GM23338 (cell line): ENCODE data around the gene PDZK1IP1. TPM values are rescaled to one million over a fixed set of nuclear protein-coding genes. Genes with fewer than 3 reads are reported as not detected.
A peak's percentile ranks its signal among the peaks of the same experiment; 100 is the strongest.

Source experiments
- ATAC-seq: fragments of 200-7000 bp; cut with Tn5 transposase; 3 replicates; pipeline ENCODE4 v1.9.1; 2020
- DNase-seq: peaks from one replicate; pipeline ENCODE4 v3.0.0-alpha.2; 2015; ENCODE audit warnings: low spot score
- H2AFZ ChIP-seq: fragments of 200-600 bp; sonication (generic); 2 replicates; pipeline ENCODE4 v1.8.0; 2016; ENCODE audit warnings: antibody characterized with exemption, mild to moderate bottlenecking, moderate library complexity
- H3F3A ChIP-seq: fragments of 200-600 bp; sonication (generic); replicated peaks from 2 replicates; pipeline ENCODE4 v1.8.0; 2017; ENCODE audit warnings: antibody characterized with exemption, mixed run types, low read depth
- H3K27ac ChIP-seq: fragments of 200-600 bp; sonication (generic); 2 replicates; pipeline ENCODE4 v1.6.1; 2016; ENCODE audit warnings: low read depth
- H3K27me3 ChIP-seq: fragments of 200-600 bp; sonication (generic); 2 replicates; pipeline ENCODE4 v1.8.0; 2016; ENCODE audit warnings: mild to moderate bottlenecking, mixed run types, moderate library complexity; ENCODE audit not compliant: insufficient read depth
- H3K36me3 ChIP-seq: fragments of 200-600 bp; sonication (generic); 2 replicates; pipeline ENCODE4 v1.8.0; 2016; ENCODE audit warnings: mild to moderate bottlenecking; ENCODE audit not compliant: insufficient read depth
- H3K4me1 ChIP-seq: fragments of 200-600 bp; sonication (generic); 2 replicates; pipeline ENCODE4 v1.8.0; 2016; ENCODE audit warnings: mild to moderate bottlenecking, moderate library complexity; ENCODE audit not compliant: insufficient read depth
- H3K4me2 ChIP-seq: fragments of 200-600 bp; sonication (generic); 2 replicates; pipeline ENCODE4 v1.7.1; 2017; ENCODE audit warnings: mixed run types
- H3K4me3 ChIP-seq: fragments of 200-600 bp; sonication (generic); 2 replicates; pipeline ENCODE4 v1.6.1; 2016; ENCODE audit warnings: mixed run types
- H3K79me2 ChIP-seq: fragments of 200-600 bp; sonication (generic); replicated peaks from 2 replicates; pipeline ENCODE4 v1.8.0; 2017; ENCODE audit warnings: mild to moderate bottlenecking; ENCODE audit not compliant: insufficient read depth
- H3K9me2 ChIP-seq: fragments of 200-600 bp; sonication (generic); 2 replicates; pipeline ENCODE4 v1.8.0; 2017; ENCODE audit not compliant: insufficient read depth
- H4K20me1 ChIP-seq: fragments of 200-600 bp; sonication (generic); replicated peaks from 2 replicates; pipeline ENCODE4 v1.8.0; 2017; ENCODE audit warnings: mild to moderate bottlenecking; ENCODE audit not compliant: insufficient read depth
- H3K27ac Mint-ChIP-seq: 2 replicates; pipeline ENCODE4 v1.8.0; 2020; ENCODE audit warnings: inconsistent platforms, mild to moderate bottlenecking, moderate library complexity, mixed read lengths
- H3K27me3 Mint-ChIP-seq: 3 replicates; pipeline ENCODE4 v1.8.0; 2022; ENCODE audit warnings: low read depth, mild to moderate bottlenecking, moderate library complexity, mixed read lengths, inconsistent platforms; ENCODE audit not compliant: insufficient read depth, poor library complexity
- H3K36me3 Mint-ChIP-seq: 3 replicates; pipeline ENCODE4 v1.8.0; 2021; ENCODE audit warnings: low read depth, mild to moderate bottlenecking, inconsistent platforms, moderate library complexity, mixed read lengths
- H3K4me1 Mint-ChIP-seq: 3 replicates; pipeline ENCODE4 v1.8.0; 2020; ENCODE audit warnings: mild to moderate bottlenecking, inconsistent platforms, mixed read lengths
- H3K4me3 Mint-ChIP-seq: 3 replicates; pipeline ENCODE4 v1.8.0; 2021; ENCODE audit warnings: moderate library complexity, mild to moderate bottlenecking, inconsistent platforms, mixed read lengths
- H3K9me3 Mint-ChIP-seq: 3 replicates; pipeline ENCODE4 v1.8.0; 2020; ENCODE audit warnings: moderate library complexity, mild to moderate bottlenecking, inconsistent platforms, mixed read lengths
- CREB1 ChIP-seq: fragments of 250-450 bp; sonication (Bioruptor Pico); IDR thresholded peaks from 2 replicates; pipeline ENCODE4 v1.5.0; 2020; ENCODE audit warnings: low read depth, mild to moderate bottlenecking, moderate library complexity
- EZH2 ChIP-seq: fragments of 200-600 bp; sonication (generic); IDR thresholded peaks from one replicate; pipeline ENCODE4 v1.8.0; 2017; ENCODE audit warnings: antibody characterized with exemption, mild to moderate bottlenecking, low read depth; ENCODE audit not compliant: unreplicated experiment
- EZH2phosphoT487 ChIP-seq: fragments of 200-600 bp; sonication (generic); IDR thresholded peaks from one replicate; pipeline ENCODE4 v1.8.1; 2018; ENCODE audit warnings: antibody characterized with exemption; ENCODE audit not compliant: unreplicated experiment
- JUNB ChIP-seq: IDR thresholded peaks from one replicate; pipeline ENCODE4 v1.6.1; 2016; ENCODE audit warnings: antibody characterized with exemption; ENCODE audit not compliant: unreplicated experiment
- POLR2AphosphoS5 ChIP-seq: IDR thresholded peaks from 2 replicates; pipeline ENCODE4 v1.6.1; 2016; ENCODE audit warnings: antibody characterized with exemption, low read depth
- ZNF114 ChIP-seq: fragments of 250-450 bp; sonication (Bioruptor Pico); IDR thresholded peaks from 2 replicates; pipeline ENCODE4 v1.5.0; 2020; ENCODE audit warnings: mild to moderate bottlenecking, moderate library complexity
- ZNF331 ChIP-seq: fragments of 250-450 bp; sonication (Bioruptor Pico); IDR thresholded peaks from 2 replicates; pipeline ENCODE4 v1.5.0; 2020; ENCODE audit warnings: low read depth, mild to moderate bottlenecking, moderate library complexity
- polyA plus RNA-seq: library from polyadenylated mRNA; unstranded; fragments of >200 nt; fragmentation: Nextera tagmentation; extraction: Ambion mirVana; gene quantifications from 2 replicates; pipeline ENCODE4 v1.2.1, GENCODE V29; 2016
- total RNA-seq: library from RNA; depleted of rRNA; stranded (reverse); fragments of >200 nt; shearing (Covaris generic); gene quantifications from 2 replicates; pipeline ENCODE4 v1.2.3, GENCODE V29; 2014
- TF ChIP-seq, protein P1 (sequence below): IDR thresholded peaks from one replicate; pipeline ENCODE4 v1.6.1; 2018; ENCODE audit warnings: antibody characterized with exemption; ENCODE audit not compliant: unreplicated experiment
- TF ChIP-seq, protein P2 (sequence below): IDR thresholded peaks from 2 replicates; pipeline ENCODE4 v1.6.1; 2016; ENCODE audit warnings: antibody characterized with exemption
- TF ChIP-seq, protein P3 (sequence below), 2 experiments: fragments of 200-600 bp in 1 of 2; sonication (generic) in 1 of 2; conservative IDR thresholded peaks; 2 replicates each; pipeline versions ENCODE4 v1.5.1 to v1.6.1; 2016 to 2017; ENCODE audit warnings: antibody characterized with exemption in 2 of 2, low read depth in 2 of 2, mild to moderate bottlenecking in 2 of 2, moderate library complexity in 1 of 2

PDZK1IP1 gene
- total and polyA plus RNA-seq, 2 experiments from 2014 or later = not detected

DNA sequence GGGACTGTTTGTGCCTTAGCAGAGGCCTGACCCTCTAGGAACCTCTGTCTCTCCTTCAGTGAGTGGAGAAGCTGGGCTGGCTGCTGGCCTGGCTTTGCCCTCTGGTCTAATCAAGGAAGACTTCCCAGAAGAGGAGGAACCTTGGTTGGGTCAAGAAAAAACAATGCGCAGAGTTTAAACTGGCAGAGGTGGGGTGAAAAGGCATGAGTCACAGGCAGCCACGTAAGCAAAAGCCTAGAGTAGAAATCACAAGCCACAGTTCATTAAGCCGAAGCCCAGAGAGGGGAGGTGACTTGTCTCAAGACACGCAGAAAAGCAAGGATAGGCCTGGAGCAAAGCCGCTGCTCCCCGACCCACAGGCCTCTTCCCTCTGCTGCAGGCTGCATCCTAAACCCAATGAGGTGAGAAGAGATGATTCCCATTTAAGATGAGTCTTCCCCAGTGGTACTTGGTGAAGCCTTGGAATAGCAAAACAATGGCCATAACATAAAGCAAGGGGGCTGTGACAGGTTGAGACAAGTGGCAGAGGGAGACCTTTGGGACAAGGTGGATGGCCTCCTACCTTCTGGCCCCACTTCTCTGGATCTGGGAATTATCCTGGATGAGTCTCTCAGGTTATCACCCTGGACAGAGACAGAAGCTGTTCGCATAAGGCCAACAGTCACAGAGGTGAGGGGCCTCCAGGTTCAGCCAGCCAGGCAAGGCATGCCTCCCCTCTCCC is 7.7 kb downstream of the PDZK1IP1 start:
- Mint-ChIP-seq H3K36me3 (no peaks in the 10 kb centered on the region; the same call in 2 of the 3 replicates), H3K9me3 (peaks cover 18% of the 10 kb centered on the region; the same call in 2 of the 3 replicates), H3K27me3 (peaks cover 27% of the 10 kb centered on the region), H3K4me1 (peaks cover 24% of the 10 kb centered on the region), H3K27ac (no peak overlapping the region), H3K4me3 (no peak overlapping the region; the same call in 2 of the 3 replicates)
- Histone ChIP-seq H3K27ac (no peak overlapping the region), H3K4me1 (peaks cover 8% of the 10 kb centered on the region), H3F3A (no peaks in the 10 kb centered on the region), H3K4me2 (no peak overlapping the region), H3K27me3 (peaks cover 15% of the 10 kb centered on the region), H3K36me3 (no peaks in the 10 kb centered on the region), H2AFZ (no peak overlapping the region), H3K79me2 (no peaks in the 10 kb centered on the region), H3K4me3 (no peak overlapping the region), H3K9me2 (no peaks in the 10 kb centered on the region), H4K20me1 (no peaks in the 10 kb centered on the region)
- DNase-seq = no peak
- ATAC-seq = no peak
- TF ChIP-seq ZNF331 = no peak
- TF ChIP-seq JUNB = no peak
- no peak for TF ChIP-seq CREB1 (CRISPR knock-in tag)
- TF ChIP-seq EZH2phosphoT487 = no peak
- TF ChIP-seq POLR2AphosphoS5 = no peak

DNA sequence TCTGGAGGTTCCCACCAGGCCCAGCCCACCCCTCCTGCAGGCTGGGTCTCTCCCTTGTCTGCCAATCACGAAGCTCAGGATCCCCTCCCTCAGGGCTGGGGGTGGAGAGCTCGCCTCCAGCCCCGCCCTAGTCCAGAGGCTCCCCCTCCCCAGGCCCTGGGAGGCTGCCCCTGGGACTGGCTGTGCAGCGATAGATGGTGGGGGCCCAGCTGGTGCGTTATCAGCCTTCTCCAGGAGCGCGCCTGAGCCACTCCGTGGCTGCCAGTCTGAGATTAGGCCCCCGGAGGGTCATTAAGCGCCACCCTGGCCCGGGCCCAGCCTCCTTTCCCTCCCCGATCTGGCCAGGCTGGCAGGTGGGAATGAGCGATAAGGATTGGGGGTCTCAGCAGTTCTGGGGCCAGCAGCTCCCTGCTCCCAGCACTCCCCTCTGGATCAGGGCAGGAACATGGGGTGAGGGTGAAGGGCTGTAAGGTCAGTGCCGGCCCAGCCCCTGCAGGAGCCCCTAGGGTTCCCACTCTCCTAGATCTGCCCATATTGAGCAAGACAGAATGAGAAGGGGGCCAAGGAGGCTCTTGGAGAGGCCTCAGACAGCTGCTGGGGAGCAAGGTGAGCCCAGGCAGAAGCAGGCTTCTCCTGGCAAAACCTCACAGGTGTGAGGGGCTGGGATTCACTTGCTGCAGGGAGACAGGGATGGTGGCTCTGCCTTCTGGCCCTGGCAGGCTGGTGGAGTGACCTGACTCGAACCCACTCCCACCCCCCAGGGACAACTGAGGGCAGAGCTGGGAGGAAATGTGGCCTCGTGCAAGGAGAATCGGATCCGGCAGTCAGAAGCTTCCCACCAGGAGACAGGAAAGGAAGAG is 8.5 kb downstream of the PDZK1IP1 start:
- no peaks in the 10 kb centered on the region for H3K36me3 ChIP-seq
- H3K9me2 ChIP-seq = no peaks in the 10 kb centered on the region
- H3K79me2 ChIP-seq = no peaks in the 10 kb centered on the region
- H3K4me1 ChIP-seq = peaks cover 8% of the 10 kb centered on the region
- no peak overlapping the region for H3K4me3 ChIP-seq
- H3K27me3 ChIP-seq = peaks cover 15% of the 10 kb centered on the region
- peaks cover 18% of the 10 kb centered on the region; the same call in 2 of the 3 replicates for H3K9me3 Mint-ChIP-seq
- peaks cover 27% of the 10 kb centered on the region for H3K27me3 Mint-ChIP-seq
- no peaks in the 10 kb centered on the region for H4K20me1 ChIP-seq
- no peak overlapping the region for H3K27ac Mint-ChIP-seq
- no peak overlapping the region for H2AFZ ChIP-seq
- no peaks in the 10 kb centered on the region for H3F3A ChIP-seq
- ATAC-seq = peak; percentile 56
- no peak overlapping the region for H3K4me3 Mint-ChIP-seq
- no peak overlapping the region for H3K27ac ChIP-seq
- peaks cover 24% of the 10 kb centered on the region for H3K4me1 Mint-ChIP-seq
- no peaks in the 10 kb centered on the region; the same call in 2 of the 3 replicates for H3K36me3 Mint-ChIP-seq
- H3K4me2 ChIP-seq = peak overlapping the region; percentile 64
- peak; percentile 34 for DNase-seq
- TF ChIP-seq, protein P1, sequence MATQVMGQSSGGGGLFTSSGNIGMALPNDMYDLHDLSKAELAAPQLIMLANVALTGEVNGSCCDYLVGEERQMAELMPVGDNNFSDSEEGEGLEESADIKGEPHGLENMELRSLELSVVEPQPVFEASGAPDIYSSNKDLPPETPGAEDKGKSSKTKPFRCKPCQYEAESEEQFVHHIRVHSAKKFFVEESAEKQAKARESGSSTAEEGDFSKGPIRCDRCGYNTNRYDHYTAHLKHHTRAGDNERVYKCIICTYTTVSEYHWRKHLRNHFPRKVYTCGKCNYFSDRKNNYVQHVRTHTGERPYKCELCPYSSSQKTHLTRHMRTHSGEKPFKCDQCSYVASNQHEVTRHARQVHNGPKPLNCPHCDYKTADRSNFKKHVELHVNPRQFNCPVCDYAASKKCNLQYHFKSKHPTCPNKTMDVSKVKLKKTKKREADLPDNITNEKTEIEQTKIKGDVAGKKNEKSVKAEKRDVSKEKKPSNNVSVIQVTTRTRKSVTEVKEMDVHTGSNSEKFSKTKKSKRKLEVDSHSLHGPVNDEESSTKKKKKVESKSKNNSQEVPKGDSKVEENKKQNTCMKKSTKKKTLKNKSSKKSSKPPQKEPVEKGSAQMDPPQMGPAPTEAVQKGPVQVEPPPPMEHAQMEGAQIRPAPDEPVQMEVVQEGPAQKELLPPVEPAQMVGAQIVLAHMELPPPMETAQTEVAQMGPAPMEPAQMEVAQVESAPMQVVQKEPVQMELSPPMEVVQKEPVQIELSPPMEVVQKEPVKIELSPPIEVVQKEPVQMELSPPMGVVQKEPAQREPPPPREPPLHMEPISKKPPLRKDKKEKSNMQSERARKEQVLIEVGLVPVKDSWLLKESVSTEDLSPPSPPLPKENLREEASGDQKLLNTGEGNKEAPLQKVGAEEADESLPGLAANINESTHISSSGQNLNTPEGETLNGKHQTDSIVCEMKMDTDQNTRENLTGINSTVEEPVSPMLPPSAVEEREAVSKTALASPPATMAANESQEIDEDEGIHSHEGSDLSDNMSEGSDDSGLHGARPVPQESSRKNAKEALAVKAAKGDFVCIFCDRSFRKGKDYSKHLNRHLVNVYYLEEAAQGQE = no peak
- TF ChIP-seq POLR2AphosphoS5 (no peak), ZNF114 (CRISPR knock-in tag) (no peak), EZH2 (no peak), JUNB (no peak)
- TF ChIP-seq, protein P2, sequence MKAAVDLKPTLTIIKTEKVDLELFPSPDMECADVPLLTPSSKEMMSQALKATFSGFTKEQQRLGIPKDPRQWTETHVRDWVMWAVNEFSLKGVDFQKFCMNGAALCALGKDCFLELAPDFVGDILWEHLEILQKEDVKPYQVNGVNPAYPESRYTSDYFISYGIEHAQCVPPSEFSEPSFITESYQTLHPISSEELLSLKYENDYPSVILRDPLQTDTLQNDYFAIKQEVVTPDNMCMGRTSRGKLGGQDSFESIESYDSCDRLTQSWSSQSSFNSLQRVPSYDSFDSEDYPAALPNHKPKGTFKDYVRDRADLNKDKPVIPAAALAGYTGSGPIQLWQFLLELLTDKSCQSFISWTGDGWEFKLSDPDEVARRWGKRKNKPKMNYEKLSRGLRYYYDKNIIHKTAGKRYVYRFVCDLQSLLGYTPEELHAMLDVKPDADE = no peak
- TF ChIP-seq, protein P3, sequence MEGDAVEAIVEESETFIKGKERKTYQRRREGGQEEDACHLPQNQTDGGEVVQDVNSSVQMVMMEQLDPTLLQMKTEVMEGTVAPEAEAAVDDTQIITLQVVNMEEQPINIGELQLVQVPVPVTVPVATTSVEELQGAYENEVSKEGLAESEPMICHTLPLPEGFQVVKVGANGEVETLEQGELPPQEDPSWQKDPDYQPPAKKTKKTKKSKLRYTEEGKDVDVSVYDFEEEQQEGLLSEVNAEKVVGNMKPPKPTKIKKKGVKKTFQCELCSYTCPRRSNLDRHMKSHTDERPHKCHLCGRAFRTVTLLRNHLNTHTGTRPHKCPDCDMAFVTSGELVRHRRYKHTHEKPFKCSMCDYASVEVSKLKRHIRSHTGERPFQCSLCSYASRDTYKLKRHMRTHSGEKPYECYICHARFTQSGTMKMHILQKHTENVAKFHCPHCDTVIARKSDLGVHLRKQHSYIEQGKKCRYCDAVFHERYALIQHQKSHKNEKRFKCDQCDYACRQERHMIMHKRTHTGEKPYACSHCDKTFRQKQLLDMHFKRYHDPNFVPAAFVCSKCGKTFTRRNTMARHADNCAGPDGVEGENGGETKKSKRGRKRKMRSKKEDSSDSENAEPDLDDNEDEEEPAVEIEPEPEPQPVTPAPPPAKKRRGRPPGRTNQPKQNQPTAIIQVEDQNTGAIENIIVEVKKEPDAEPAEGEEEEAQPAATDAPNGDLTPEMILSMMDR (conservative IDR thresholded peaks at IDR 0.05; ENCODE audit: low read depth in 2 of 2) = no peak
